Measurements from ENCODE around the gene POR.

The POR gene

DNA sequence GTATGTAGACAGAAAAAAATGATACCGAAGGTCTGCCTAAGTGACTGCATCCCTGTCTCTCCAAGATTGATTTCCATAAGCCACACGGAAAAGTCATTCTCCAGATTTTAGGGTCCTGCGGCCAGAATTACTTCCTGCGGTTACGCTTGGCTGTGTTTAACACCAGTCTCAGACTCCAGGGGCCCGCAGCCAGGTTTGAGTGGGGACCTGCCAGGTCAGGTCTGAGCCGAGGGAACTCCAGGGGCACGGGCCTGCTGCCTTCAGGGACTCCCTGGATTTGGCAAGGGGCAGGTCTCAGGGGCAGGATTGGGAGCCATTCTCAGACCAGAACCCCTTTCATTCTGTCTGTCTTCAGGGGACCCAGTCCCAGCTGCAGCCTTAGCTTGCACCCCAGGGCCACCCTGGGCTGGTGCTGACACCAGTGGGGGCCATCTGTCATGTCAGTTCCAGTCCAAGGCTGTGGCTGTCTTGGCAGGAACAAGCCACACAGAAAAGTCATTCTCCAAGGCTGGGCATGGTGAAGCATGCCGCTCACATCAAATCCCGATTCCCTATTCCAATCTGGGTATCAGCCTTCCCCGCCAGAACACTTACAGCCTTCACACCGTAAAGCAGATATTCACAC lies 40.5 kb downstream of the POR start:
- no peak for DNase-seq (ENCODE audit: low spot score)

DNA sequence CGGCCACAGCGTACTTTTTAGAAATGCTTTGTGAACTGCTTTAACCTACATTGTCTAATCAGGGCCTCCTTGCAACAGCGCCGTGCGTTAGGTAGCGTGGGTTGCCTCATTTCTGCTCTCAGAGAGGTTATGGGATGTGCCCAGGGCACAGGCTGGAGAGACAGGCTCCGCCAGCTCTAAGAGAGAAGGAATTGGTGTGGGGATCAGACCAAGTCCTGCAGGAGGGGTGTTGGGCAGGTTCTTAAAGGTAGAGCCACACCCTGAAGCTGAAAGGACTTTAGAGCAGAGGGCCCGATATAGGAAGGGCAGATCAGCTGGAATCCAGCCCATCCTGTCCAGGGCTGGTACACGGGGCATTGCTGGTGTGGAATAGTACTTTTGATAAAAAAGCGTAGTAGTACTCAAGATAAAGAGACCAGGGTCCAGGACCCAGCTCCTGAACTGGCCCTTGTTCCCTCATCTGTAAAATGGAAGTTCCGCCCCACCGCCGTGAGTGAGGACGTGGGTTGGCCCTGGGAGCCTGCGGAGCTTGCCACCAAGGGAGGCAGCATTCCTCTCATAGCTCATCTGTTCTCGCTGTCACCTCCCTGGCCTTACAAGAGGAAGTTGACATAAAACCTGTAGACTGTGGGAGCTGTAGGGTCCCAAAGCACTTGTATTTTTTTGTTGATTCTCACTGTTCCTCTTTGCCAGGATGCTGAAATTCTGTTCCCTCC lies 42.2 kb downstream of the POR start:
- no peak for DNase-seq (ENCODE audit: low spot score)

DNA sequence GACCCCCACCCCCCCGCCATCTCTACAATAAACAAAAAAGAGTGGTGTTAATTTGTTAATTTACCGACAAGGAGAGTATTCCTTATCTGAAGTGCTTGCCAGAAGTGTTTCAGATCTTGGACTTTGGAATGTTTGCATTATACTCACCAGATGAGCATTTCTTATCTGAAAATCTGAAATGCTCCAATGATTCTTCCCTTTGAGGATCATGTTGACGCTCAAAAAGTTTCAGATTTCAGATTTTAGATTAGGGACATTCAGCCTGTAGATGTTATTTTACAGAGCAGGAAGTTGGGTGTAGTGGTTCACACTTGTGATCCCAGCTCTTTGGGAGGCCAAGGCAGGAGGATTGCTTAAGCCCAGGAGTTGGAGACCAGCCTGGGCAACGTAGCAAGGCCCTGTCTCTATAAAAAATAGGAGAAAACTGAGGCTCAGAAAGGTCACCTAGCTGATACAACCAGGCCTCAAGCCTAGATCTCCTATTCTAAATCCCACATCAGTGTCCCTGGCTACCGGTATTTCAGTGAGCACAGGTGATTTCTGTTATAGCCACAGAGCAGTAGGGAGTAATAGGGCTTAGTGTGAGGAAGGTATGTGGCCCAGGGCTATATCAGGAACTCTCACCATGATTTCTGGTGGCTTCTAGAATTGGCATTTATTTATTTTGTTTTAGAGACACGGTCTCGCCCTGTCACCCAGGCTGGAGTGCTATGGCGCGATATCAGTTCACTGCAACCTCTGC lies 44.0 kb downstream of the POR start:
- DNase-seq (ENCODE audit: low spot score), result no peak

DNA sequence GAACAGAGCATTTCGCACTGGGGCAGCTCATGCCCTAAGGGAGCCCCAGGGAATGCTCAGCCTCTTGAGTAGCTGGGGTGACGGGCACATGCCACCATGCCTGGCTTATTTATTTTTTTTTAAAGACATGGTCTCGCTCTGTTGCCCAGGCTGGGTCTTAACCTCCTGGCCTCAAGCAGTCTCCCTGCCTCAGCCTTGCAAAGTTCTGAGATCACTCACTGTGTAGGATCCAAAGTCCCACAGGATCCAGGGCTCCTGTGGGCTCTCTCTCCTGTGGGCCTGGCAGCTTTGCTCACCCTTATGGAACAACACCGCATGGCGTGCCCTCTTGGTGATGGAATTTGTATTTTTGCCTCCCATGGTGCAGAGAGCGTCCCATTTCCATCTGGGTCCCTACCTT lies 45.4 kb downstream of the POR start:
- DNase-seq (ENCODE audit: low spot score), result no peak

DNA sequence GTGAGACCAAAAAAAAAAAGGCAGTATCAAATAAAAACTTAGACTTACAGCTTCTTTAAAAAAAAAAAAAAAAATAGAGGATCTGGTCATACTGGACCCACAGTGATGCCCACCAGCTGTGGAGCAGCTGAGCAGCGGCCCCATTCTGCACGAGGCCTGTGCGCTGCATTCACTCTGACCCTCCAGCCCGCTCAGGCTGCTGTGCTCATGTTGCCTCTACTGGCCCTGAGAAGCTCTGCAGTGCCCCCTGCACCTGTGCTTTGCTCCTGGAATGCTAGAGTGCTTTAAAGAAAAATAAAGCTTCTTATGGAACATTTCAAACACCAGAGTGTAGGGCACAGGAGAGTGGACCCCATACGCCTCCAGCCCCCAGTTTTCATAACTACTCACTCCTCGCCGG lies 46.3 kb downstream of the POR start:
- no peak for DNase-seq (ENCODE audit: low spot score)

DNA sequence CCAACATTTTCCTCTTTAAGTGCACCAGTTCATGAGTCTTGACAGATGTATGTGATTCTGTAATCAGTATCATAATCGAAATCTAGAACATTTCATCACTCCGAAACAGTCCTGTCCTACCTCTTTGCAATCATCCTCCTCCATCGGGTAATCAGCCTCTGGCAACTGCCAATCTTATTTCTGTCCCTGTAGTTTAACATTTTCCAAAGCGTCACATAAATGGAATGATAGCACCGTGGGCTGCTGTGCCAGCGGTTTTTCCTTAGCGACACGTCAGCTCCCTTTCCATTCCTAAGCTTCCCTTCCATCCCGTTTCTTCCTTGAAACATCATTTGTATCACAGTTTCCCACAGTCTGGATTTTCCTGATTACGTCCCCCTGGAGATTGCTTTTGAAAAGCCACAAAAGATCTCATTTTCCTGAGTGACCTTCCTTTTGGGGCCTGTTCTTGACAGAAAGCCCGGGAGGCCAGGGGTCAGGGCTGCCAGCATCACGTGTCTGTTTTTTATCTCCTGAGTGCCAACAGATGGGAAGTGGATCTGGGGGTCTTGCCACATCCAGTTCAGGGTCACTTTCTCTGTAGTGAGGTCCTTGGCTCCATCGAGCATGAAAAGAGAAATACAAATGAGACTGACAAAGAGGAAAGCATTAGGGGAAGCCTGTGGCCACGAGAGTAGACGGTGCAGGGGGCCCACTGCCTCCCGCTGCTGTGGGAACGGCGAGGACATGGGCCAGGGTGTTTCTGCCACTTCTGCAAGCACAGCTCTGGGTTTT lies 47.8 kb downstream of the POR start:
- no peak for DNase-seq (ENCODE audit: low spot score)

DNA sequence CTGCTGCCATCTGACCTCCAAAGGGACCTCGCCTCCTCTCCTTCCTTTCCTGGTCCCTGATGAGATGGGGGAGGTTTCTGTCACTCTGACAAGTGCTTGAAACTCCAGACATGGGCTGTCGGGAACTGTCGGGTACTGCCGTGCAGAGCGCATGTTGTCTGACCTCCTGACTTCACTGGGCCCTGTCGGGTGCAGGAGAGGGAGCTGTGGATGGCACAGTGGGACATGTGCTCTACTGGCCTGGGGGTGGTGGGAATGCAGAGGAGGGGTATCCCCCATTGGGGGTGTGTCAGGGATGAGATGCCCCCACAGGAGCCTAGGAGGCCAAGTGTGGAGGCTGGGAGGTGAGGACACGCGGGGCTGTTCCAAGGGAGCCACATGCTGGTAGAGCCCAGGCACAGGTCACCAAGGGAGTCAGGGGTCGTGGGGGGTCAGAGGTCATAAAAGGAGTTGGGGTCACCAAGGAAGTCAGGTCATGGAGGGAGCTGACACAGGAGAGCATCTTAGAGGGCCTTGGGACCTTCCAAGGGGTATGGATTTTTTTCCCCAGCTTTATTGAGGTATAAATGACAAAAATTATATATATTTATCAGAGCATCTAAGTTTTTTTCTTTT lies 48.5 kb downstream of the POR start:
- no peak for DNase-seq (ENCODE audit: low spot score)

DNA sequence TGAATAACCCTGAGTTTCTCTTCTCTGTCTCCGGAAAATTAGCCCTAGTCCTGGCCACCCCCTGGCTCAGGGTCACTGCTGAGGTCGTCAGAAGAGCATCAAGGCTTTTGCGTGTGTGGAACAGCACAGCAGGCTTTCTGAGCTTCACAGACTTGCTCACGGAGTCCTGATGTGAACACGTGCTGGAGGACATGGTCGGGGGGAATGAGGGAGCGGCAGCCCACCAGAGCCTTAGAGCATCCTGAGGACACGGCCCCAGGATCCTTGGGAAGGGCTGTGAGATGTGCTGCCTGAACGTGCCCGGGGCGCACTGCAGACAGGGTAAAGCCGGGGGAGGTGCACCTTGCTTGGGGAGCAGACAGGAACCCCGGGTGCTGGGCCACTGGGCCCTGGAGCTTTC lies 50.7 kb downstream of the POR start:
- DNase-seq (ENCODE audit: low spot score), result no peak

DNA sequence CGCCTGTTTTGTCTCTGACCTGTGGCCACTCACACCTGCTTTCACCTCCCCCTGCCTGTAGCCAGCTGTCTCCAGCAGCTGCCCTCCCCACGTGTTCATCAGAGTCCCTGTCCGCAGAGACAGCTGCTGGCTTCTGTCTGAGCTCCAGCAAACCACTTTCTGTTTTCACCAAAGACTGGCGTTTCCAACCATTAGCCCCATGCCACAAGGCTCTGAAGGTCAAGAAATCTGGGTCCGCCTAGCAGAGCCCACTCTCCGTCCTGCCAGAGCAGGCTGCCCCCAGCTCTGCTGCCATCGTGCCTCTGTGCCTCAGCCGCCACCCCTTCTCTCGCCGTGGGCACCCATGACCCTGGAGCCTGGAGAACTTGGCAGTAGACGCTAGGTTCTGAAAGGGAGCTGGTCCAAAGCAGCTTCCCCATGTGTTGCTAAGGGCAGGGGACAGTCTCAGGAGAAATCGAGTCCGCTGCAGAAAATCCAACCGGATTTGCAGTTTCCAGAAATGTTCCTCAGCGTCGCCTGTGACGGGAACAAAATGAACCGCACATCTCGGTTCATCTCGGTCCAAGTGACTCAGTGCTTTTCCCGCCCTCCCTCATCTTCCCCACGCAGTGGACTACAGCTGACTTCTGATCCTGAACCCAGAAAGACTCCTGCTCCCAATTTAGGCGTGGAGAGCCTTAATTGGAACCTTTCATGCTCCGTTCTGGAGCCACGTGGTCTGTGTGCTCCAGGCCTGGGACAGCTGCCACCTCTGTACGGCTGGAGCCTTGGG lies 51.4 kb downstream of the POR start:
- no peak for DNase-seq (ENCODE audit: low spot score)

DNA sequence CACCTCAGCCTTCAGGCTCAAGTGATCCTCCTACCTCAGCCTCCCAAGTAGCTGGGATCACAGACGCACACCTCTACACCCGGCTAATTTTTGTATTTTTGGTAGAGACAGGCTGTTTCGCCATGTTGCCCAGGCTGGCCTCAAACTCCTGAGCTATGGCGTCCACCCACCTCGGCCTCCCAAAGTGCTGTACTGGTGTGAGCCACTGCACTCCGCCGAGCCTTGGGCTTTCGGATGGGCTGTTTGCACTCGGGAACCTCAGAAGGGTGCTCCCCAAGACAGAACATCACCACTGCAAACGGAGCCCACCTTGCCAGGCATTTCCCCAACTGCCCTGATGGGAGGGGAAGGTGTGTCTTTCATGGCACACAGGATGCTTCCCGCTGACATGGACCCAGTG lies 52.1 kb downstream of the POR start:
- no peak for DNase-seq (ENCODE audit: low spot score)

DNA sequence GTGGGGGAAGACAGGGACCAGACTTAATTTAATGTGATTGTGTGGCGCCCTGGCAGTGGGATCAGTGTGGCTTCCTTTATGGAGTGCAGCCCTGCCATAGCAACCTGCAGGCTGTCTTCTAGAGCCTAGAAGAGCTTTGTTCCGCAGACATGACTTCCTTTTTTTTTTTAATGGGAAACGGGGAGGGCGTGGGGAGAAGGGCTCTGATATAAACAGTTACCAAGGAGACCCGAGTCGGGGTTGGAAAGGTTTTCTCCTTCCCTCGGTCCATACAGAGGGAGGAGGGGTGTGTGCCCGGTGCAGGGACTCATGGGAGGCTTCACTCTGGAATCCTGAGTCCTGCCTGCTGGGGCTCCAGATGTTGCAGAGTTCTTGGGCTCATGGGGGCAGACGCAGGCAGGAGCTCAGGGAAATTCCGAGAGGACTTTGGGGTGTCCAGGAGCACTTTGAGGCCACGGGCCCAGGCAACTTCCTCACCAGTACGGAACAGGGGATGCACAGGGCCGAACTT lies 52.6 kb downstream of the POR start:
- DNase-seq (ENCODE audit: low spot score), result no peak

DNA sequence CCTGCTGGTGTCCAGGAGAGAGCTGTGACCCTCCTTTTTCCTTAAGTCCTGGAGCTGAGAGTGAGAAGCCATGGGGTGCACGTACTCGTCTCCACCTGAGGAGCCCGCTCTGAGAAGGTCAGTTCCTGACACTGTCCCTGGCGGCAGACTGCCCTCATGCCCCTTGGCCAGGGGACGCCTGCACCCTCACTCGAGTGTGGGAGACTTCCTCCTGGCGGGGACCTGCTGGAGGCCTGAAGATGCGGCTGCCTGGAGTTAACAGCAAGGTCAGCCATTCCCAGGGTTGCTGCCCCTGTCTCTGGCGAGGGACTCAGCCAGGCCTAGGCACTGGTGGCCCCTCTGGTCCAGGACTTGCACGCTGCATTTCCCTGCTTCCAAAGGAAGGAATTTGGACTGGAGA lies 53.1 kb downstream of the POR start:
- no peak for DNase-seq (ENCODE audit: low spot score)

DNA sequence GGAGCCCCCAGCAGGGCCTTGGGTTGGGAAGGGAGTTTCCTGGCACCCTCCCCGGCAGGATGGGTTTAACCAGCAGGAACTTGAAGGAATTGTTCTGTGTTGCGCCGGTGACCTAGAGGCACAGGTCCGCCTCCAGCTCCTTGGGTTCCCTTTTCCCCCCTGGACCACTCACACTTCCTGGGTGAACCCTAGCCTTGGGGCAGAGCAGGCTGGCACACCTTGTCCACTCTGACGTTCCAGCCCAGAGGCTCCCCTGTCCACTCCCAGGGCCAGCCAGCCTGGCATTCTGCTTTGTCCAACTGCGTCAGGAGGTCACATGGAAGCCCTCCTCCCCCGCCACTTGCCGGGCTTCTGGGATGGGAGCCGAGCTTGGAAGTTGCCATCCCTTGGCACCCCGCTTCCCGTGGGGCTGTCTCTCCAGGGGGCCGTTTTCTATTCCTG lies 53.6 kb downstream of the POR start:
- DNase-seq (ENCODE audit: low spot score), result no peak

DNA sequence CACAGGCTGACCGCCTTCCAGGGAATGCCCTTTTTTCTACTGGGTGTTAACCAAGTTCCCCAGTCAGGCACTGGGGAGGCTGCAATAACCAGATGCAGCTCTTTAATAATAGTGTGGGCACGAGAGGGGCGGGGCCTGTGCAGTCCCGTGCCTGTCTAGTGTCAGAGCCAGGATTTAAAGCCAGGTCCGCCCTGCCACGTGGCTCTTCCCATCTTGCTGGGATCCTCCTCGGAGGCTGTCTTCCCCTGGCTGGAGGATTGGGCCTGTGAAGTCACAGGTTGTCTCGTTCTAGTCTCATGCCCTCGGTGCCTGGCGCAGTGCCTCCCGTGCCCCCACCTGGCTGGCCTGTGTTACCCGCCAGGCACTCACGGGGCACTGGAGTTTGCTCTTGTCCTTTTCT lies 54.2 kb downstream of the POR start:
- DNase-seq (ENCODE audit: low spot score), result no peak

DNA sequence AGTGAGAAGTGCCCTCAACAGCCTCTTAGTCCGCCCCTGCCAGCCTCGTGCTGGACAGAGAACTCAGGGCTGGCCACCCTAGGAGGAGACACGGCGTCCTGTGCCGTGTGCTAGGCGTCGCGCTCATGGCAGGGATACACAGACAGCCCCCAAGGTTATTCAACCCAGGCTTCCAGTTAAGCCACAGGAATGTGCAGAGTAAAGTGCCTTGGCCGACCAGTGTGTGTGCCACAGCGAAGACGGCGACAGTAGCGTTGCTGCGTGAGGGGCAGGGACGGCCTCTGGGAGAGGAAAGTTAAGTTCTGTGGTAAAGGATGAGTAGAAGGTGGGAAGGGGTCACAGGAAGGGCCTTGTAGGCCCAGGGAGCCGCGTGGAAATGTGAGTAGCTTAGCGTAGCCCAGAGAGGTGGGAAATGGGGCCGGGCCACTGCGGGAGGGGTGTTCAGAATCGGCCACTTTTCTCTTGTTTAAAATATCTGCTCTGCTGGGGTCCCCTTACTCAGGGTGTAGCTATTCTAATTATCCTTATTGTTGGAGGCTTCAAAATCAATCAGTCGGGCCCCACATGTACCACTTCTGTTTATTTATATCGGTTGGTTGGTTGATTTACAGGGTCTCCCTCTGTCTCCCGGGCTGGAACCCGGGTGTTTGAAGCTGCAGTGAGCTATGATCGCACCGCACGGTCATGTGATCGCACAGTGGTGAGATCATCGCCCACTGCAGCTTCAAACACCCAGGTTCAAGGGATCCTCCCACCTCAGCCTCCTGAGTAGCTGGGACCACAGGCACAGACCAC lies 54.9 kb downstream of the POR start:
- no peak for DNase-seq (ENCODE audit: low spot score)

DNA sequence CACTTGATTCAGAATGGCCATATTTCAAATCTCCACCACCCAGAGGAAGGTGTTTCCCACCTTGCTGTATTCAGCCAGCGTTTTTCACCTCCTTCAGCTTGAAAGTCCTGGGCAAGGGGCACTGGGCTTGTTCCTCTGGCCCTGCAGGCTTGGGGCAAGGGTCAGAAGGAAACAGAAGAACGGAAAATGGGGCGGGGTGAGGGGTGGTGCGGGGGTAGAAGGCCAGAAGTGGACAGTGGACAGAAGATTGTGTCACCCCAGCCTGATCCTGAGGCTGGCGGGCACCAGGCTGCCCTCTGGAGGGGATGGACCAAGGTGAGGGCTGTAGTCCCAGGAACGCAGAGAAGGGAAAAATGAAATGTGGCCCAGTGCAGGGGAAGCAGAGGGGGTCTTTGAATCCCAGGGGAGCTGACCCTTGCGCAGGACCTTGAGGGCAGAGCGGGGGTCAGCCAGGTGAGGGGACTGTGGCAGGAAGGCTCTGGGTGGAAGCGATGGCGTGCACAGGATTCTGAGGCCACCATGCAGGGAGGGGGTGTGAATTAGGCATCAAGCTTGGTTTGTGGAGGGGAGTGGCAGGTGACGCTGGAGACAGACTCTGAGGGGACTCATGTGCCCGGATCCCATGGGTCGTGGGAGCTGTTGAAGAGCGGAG lies 56.5 kb downstream of the POR start:
- DNase-seq (ENCODE audit: low spot score), result no peak

DNA sequence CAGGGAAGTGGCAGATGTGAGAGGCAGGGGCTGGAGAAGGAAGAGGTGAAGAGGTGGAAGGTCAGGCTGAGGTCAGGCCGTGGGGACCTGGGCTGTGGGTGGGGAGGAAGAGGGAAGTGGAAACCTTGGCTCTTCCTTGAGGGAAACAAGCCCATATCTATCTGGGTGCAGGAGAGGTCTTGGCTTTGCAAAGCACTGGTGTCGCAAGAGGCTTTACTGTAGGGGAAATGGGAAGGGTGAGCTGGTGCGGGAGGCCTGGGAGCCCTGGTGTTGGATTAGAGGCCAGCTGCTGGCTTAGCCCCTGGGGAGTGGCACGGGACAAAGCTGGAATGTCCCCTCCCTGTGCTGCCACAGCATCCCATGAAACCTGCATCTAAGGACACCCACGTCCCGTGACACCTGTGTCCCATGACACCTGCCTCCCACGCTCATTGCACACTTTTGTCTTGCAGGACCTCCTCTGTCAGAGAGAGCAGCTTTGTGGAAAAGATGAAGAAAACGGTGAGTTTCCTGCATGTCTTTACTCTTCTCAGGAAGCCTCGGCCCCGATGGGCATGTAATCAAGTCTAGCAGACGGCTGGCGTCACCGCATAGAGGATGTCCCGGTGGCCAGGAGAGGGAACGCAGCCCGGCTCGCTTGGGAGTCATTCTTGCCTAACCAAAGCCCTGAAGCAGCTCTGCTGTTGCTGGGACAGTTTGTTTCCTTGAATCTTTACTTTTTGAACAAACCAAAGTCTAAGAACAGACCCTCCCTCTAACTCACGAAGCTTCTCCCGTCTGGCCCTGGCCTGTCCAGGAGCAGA lies 57.2 kb downstream of the POR start:
- DNase-seq (ENCODE audit: low spot score), result no peak

DNA sequence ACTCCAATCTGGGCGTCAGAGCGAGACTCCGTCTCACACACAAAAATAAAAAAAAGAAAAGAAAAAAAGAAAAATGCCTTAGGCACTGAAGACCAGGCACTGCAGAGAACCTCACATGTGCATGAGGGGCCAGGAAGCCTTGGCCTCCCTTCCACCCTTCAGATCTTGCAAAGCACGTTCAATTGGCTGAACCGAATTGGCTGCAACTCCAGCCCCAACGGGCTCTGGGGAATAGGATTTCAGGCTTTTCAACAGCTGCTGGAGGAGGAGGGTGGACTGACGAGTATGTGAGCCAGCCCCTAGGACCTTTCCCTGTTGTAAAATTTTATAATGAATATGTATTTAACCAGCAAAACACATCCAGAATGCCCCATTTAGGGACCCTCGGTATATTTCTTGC lies 62.8 kb downstream of the POR start:
- no peak for DNase-seq (ENCODE audit: low spot score)

Measured in RKO (cell line).